NCI-H2029 (cell line): ENCODE data around the gene KCNJ4.

Source experiments
- DNase-seq: peaks from one replicate; lab custom pipeline; 2025; lab: John Stamatoyannopoulos, UW

Gene KCNJ4

GRCh38 chr22:38455076-38455529 is at the start of gene KCNJ4:
Gene KCNJ4 (minus strand): TSS chr22:38455199. CDS start chr22:38428132, 27,067 bp downstream.
- DNase-seq = no peak

- no peak for DNase-seq
Measured at GRCh38 chr22:38503021-38503420, 48.0 kb upstream of the KCNJ4 start.

GRCh38 chr22:38501797-38502672 is 47.0 kb upstream of the KCNJ4 start:
- no peak for DNase-seq

DNA sequence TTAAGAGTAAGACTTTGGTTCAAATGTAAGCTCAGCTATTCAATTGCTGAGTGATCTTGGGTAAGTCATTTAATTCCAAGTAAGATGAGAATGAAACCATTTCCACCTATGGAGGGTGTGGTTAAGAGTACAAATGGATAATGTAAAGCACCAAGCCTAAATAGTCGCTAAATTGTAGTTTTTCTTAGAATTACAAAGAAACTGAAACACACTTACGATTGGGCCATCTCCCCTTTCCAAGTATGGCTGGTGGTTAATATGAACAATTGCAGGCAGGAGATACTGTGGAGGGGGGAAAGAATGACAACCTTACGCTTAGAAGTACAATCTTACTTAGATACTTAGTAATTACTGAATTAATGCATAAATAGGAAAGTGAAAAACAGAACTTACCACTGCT is 42.9 kb upstream of the KCNJ4 start:
- no peak for DNase-seq

GRCh38 chr22:38494939-38495338 is 39.9 kb upstream of the KCNJ4 start:
- no peak for DNase-seq

- DNase-seq = no peak
Measured at GRCh38 chr22:38494498-38494897, 39.5 kb upstream of the KCNJ4 start.

DNA sequence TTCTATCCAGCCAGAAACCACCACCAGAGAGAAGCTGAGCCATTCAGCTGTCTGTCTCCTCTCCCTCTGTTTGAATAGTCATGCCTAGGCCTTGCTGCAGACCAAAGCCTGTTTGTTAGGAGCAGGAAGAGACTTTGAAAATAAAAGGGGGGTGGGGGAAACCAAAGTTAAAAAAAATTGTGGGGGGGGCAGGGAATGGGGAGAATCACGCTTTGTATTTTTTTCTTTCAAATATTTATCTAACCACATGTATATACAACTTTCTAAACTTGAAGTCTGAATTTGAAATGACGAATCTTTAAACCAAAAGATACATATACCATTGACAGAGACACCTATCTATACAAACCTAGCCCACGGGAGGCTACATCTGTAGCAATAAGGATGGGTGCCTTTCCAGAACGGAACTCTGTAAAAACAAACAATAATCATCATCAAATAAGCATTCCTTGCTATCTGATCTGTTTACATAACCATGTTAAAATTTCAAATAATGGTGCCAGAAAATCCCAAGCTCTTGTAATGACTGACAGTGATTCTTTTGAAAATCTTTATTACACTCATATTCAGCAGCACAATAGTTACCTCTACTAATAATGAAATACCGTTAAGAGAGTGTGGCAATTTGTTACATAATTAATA is 36.8 kb upstream of the KCNJ4 start:
- no peak for DNase-seq

GRCh38 chr22:38490915-38491314 is 35.9 kb upstream of the KCNJ4 start:
- no peak for DNase-seq

DNA sequence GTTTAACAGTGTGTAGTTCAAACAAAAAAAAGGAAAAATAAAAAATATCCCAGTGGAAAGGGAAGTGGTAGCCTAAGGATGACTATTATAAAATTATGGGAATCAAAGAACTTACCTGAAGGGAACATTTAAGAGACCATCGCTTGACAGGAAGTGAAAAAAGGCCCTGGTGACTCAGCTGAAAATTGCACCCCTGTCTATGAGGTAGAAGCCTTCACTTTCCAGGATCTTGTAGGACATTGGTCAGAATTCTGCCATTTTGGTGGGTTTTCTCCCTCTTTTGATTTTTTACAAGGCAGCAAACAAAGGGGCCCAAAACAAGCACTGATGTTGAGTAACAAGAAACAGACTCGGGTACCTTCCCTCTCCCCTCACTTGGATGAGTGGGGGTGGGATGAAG is 35.5 kb upstream of the KCNJ4 start:
- no peak for DNase-seq

DNA sequence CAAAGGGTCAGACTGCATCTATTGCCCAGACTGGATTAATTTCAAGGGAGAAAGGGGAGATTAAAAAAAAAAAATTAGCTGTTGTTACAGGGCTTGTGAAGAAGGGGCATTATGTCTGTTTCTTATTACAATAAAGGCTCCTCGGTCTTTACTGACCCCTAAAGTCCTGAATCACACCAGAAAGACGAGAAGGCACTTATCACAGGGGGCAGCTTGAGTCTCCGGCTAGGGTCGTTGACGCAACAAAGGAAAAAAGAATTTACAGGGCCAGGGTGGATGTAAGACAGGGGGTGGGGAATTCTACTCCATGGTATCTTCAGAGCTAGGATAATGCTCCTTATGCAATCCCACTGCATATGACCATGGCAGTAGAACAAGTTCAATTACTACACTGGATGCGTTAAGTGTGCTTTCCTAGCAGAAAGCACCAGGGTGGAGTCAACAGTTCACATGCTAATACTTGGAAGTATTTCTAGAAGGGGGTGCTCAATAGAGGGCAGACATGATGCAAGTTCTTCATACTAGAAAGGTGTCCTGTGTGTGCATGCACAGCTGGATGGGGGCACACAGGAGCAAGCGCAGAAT is 34.7 kb upstream of the KCNJ4 start:
- no peak for DNase-seq

- no peak for DNase-seq
Measured at GRCh38 chr22:38489142-38489541, 34.1 kb upstream of the KCNJ4 start.

DNA sequence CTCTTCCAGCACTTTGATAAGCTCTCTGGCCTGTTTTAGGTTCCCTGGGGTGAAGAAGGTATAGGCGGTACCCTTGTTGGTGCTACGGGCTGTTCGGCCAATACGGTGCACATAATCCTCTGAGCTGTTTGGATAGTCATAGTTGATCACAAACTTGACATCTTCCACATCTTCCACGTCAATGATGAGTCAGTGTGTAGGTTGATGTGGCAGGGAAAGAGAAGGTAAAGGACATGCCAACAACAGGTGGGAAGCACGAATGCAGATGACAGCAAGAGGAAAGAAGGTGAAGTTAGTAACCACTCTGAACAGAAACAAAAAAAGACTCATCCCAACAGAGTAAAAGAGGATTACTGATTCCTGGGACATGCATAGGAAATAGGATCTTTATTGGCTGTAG is 32.9 kb upstream of the KCNJ4 start:
- DNase-seq = no peak

GRCh38 chr22:38485783-38486182 is 30.8 kb upstream of the KCNJ4 start:
- DNase-seq = no peak

GRCh38 chr22:38484244-38484643 is 29.2 kb upstream of the KCNJ4 start:
- DNase-seq = no peak

DNA sequence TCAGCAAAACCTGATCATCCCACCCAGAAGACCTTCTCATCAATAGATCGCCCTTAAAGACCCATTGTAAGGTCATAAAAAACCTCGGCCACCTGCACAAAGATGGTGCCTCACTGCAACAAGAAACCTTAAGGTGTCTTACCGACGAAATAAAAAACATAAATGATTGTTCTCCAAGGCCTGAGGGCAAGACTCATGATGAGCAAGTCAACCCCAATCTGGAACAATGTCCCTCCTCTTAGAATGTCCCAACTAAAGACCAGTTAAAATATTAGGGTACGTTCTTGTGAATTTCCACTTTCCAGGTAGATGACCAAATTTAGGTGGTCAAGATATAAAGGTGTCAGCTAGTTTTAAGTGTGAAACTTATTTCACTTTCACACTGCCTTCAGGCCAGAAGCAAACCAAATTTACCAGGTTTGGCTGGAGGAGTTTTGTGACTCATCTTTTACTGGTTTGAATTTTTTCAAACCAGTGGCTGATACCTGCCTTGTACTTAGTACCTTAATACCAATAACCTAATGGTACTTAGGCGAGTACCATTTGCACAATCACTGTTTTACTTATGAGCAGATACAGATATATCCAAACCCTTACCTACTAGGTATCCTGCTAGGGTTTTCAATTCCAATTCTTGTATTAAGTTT is 27.8 kb upstream of the KCNJ4 start:
- no peak for DNase-seq

- no peak for DNase-seq
Measured at GRCh38 chr22:38481871-38482332, 26.9 kb upstream of the KCNJ4 start.

DNA sequence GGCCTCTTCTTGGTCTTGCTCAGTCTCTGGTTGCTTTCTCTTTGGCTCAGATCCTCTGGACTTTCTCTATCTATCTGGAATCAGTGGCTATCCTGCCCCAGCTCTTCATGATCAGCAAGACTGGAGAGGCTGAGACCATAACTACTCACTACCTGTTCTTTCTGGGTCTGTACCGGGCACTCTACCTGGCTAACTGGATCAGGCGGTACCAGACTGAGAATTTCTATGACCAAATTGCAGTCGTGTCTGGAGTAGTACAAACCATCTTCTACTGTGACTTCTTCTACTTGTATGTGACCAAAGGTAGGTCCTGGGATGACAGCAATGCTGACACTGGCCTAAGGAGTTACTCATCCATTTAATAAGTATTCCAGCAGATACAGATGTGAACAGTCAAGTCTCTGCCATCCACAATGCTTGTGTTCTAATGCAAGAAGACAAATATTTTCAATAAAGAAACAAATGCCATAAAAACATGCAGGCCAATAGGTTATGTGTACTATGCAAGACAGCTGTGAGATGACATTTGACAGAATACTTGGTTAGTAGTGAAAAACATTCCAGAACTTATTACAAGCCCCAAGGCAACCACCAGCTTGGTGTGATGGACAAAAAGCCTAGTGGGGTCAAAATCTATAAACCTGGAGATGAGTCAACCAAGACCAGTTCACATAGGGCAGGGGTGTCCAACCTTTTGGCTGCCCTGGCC is 26.3 kb upstream of the KCNJ4 start:
- DNase-seq = no peak

GRCh38 chr22:38479096-38479837 is 24.3 kb upstream of the KCNJ4 start:
- DNase-seq = no peak

GRCh38 chr22:38477585-38477984 is 22.6 kb upstream of the KCNJ4 start:
- DNase-seq = no peak

DNA sequence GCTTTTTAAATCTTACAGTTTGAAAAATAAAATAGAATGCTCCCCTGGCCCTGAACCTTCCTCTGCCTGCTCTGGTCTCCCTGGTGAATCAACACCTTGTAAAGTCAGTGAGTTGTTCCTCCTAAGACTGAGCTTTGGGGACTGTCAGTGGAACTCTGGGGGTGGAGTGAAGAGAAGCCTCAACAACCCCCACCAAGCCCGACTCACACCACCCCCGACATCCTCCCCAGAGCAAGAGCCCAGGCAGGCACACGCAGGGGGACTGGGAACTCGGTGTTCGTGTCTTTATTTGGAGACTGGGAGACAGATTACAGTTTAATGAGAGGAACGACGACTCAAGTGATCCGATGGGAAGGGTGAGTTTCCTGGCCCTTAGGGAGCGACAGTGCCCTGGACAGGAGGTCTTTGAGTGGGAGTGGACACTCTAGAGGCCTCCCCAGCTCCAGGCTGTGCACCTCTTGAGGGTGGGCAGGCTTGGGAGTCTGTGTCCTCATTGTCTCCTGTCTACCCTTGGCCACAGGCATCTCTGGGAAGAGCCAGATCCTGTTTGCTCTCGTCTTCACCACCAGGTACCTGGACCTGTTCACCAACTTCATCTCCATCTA is 19.1 kb upstream of the KCNJ4 start:
- DNase-seq = no peak

- no peak for DNase-seq
Measured at GRCh38 chr22:38471237-38471636, 16.2 kb upstream of the KCNJ4 start.
